ENCODE results near the gene TCF23. TPM values are rescaled to one million over a fixed set of nuclear protein-coding genes. Genes with fewer than 3 reads are reported as not detected.
"Not testable (repeated sequence)": the region's sequence is repeated elsewhere in the genome, so short reads cannot be mapped to it uniquely, and the experiment has no call there.

TCF23 gene
- total RNA-seq, 4 donors from 2014 or later: not detected

- DNase-seq (ENCODE audit: low spot score in 2 of 2): no peak
- 91 to 92% methylated on average over 3 of the region's 3 CpGs for WGBS, 2 donors
- intact Hi-C loops (cut with DNase I; ENCODE audit: low total_unique reads): no loop called here
- no peak overlapping the region for H3K4me3 ChIP-seq (ENCODE audit: low read depth, poor library complexity, severe bottlenecking)
- TF ChIP-seq, protein P1, sequence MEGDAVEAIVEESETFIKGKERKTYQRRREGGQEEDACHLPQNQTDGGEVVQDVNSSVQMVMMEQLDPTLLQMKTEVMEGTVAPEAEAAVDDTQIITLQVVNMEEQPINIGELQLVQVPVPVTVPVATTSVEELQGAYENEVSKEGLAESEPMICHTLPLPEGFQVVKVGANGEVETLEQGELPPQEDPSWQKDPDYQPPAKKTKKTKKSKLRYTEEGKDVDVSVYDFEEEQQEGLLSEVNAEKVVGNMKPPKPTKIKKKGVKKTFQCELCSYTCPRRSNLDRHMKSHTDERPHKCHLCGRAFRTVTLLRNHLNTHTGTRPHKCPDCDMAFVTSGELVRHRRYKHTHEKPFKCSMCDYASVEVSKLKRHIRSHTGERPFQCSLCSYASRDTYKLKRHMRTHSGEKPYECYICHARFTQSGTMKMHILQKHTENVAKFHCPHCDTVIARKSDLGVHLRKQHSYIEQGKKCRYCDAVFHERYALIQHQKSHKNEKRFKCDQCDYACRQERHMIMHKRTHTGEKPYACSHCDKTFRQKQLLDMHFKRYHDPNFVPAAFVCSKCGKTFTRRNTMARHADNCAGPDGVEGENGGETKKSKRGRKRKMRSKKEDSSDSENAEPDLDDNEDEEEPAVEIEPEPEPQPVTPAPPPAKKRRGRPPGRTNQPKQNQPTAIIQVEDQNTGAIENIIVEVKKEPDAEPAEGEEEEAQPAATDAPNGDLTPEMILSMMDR (IDR thresholded peaks at IDR 0.05): no peak
These were observed 39.7 kb upstream of the TCF23 start for GRCh38 chr2:27109083-27109482.

DNA sequence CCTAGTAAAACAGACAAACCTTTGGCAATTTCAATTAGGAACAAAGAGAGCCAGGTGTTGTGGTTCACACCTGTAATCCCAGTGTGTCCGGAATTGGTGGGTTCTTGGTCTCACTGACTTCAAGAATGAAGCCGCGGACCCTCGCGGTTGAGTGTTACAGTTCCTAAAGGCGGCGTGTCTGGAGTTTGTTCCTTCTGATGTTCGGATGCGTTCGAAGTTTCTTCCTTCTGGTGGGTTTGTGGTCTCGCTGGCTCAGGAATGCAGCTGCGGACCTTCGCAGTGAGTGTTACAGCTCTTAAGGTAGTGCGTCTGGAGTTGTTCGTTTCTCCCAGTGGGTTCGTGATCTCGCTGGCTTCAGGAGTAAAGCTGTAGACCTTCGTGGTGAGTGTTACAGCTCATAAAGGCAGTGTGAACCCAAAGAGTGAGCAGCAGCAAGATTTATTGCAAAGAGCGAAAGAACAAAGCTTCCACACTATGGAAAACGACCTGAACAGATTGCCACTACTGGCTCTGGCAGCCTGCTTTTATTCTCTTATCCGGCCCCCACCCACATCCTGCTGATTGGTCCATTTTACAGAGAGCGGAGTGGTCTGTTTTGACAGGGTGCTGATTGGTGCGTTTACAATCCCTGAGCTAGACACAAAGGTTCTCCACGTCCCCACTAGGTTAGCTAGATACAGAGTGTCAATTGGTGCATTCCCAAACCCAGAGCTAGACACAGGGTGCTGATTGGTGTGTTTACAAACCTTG, 38.0 kb upstream of the TCF23 start:
- DNase-seq (ENCODE audit: low spot score in 2 of 2); intact Hi-C loops (cut with DNase I; ENCODE audit: low total_unique reads); H3K4me3 ChIP-seq (ENCODE audit: low read depth, poor library complexity, severe bottlenecking): not testable (repeated sequence)
- WGBS, 2 donors: 85 to 86% methylated on average over 24 of the region's 24 CpGs

- DNase-seq (ENCODE audit: low spot score in 2 of 2); H3K4me3 ChIP-seq (ENCODE audit: low read depth, poor library complexity, severe bottlenecking); intact Hi-C loops (cut with DNase I; ENCODE audit: low total_unique reads): not testable (repeated sequence)
- WGBS, 2 donors: 95% methylated on average over 47 to 49 of the region's 49 CpGs
These were observed 37.3 kb upstream of the TCF23 start for GRCh38 chr2:27111392-27112078.

DNA sequence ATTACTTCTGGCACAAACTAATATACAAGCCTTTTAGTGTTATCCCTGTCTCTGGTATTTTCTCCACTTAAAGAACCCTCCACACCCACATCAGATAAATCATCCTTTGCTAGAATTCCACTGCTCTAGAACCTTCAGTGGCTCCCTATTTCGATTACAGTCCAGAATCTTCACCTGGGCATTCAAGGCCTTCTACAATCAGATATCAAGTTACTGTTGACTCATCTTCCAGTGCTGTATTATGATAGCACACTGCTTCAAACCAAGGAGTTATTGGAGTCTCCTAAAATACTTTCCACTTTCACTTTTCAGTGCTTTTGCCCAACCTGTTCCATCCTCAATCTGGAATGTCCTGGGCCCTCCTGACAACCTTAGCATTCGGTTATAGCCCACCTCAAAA, 33.3 kb upstream of the TCF23 start:
- TF ChIP-seq, protein P1 (IDR thresholded peaks at IDR 0.05): no peak
- TF ChIP-seq POLR2A (IDR thresholded peaks at IDR 0.05): no peak
- no peak overlapping the region for H3K4me3 ChIP-seq (ENCODE audit: low read depth, poor library complexity, severe bottlenecking)
- intact Hi-C loops (cut with DNase I; ENCODE audit: low total_unique reads): no loop called here
- DNase-seq (ENCODE audit: low spot score in 2 of 2): no peak
- 74 to 86% methylated on average over 2 of the region's 2 CpGs for WGBS, 2 donors

GRCh38 chr2:27117995-27118524, 30.7 kb upstream of the TCF23 start:
- no peak for DNase-seq (ENCODE audit: low spot score in 2 of 2)
- TF ChIP-seq, protein P1 (IDR thresholded peaks at IDR 0.05): no peak
- no peak for TF ChIP-seq POLR2A (IDR thresholded peaks at IDR 0.05)
- peak overlapping the region; percentile 16 for H3K4me3 ChIP-seq (ENCODE audit: low read depth, poor library complexity, severe bottlenecking)
- 31% methylated on average over 9 to 14 of the region's 14 CpGs for WGBS, 2 donors
- intact Hi-C loops (cut with DNase I; ENCODE audit: low total_unique reads): no loop called here

GRCh38 chr2:27118525-27119329, 30.1 kb upstream of the TCF23 start, which contains the start of gene CGREF1:
Gene CGREF1, minus strand, starts transcription at chr2:27119128. Its CDS starts 14,762 bp downstream, at chr2:27104366.
- 2 to 4% methylated on average over 42 to 49 of the region's 84 CpGs for whole genome bisulfite sequencing, 2 donors
- intact Hi-C loops (cut with DNase I; ENCODE audit: low total_unique reads): no loop called here
- TF ChIP-seq, protein P1 (IDR thresholded peaks at IDR 0.05): no peak
- no peak for TF ChIP-seq POLR2A (IDR thresholded peaks at IDR 0.05)
- peak within 1 kb of the TSS; percentile 16 for H3K4me3 ChIP-seq (ENCODE audit: low read depth, poor library complexity, severe bottlenecking)
- no peak for DNase-seq (ENCODE audit: low spot score in 2 of 2)

- intact Hi-C loops (cut with DNase I; ENCODE audit: low total_unique reads); H3K4me3 ChIP-seq (ENCODE audit: low read depth, poor library complexity, severe bottlenecking); DNase-seq (ENCODE audit: low spot score in 2 of 2): not testable (repeated sequence)
- 75 to 82% methylated on average over 8 of the region's 8 CpGs for WGBS, 2 donors
These were observed 29.5 kb upstream of the TCF23 start for GRCh38 chr2:27119330-27119670.

Measured in lower leg skin (tissue), 4 donors.